Fibroblast of the aortic adventitia (primary cell): ENCODE results near the gene SENP5. TPM values are rescaled to one million over a fixed set of nuclear protein-coding genes. Genes with fewer than 3 reads are reported as not detected.

Source experiments
- DNase-seq: peaks from one replicate; pipeline ENCODE4 v3.0.0-alpha.2; 2010; ENCODE audit warnings: low read depth
- H3K4me3 ChIP-seq: 2 replicates; pipeline ENCODE4 v1.5.1; 2011; ENCODE audit warnings: low read depth, mild to moderate bottlenecking, control low read depth, low read length, moderate library complexity
- total RNA-seq: library from RNA; depleted of rRNA; stranded (reverse); fragments of >200 nt; gene quantifications from 2 replicates; pipeline ENCODE4 v1.2.3, GENCODE V29; 2012; ENCODE audit warnings: low replicate concordance
- TF ChIP-seq, protein P1 (sequence below): IDR thresholded peaks from 2 replicates; pipeline ENCODE4 v1.5.1; 2011; ENCODE audit warnings: mild to moderate bottlenecking, low read length, control low read depth, inconsistent platforms; ENCODE audit not compliant: insufficient read depth

The SENP5 gene
- total RNA-seq, 1 donor, result 38.1 TPM

DNA sequence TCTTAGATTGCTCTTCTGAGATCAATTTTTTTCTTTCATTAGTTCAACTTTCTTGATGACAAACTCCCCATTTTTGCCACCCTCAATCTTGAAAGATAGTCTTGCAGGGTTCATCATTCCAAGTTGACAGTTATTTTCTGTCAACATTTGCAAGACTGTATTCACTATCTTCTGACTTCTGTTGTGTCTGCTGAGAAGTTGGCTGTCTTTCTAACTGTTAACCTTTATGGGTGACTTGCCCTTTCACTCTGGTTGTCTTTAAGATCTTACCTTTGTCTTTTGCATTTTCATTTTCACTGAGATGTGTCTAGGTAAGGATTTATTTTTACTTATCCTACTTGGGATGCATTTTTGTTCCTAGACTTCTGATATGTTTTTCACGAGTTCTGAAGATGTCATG, 115.5 kb downstream of the SENP5 start:
- DNase-seq, result no peak
- no peak overlapping the region for H3K4me3 ChIP-seq
- TF ChIP-seq, protein P1, sequence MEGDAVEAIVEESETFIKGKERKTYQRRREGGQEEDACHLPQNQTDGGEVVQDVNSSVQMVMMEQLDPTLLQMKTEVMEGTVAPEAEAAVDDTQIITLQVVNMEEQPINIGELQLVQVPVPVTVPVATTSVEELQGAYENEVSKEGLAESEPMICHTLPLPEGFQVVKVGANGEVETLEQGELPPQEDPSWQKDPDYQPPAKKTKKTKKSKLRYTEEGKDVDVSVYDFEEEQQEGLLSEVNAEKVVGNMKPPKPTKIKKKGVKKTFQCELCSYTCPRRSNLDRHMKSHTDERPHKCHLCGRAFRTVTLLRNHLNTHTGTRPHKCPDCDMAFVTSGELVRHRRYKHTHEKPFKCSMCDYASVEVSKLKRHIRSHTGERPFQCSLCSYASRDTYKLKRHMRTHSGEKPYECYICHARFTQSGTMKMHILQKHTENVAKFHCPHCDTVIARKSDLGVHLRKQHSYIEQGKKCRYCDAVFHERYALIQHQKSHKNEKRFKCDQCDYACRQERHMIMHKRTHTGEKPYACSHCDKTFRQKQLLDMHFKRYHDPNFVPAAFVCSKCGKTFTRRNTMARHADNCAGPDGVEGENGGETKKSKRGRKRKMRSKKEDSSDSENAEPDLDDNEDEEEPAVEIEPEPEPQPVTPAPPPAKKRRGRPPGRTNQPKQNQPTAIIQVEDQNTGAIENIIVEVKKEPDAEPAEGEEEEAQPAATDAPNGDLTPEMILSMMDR, result no peak

Other genes with a start within 250 kb of the SENP5 start
- gene NRROS, start 228.2 kb upstream of the SENP5 start, total RNA-seq, result 0.65 and 2.9 TPM in 2 replicates
- 4.0 and 6.5 TPM in 2 replicates for gene CEP19, start 155.7 kb upstream of the SENP5 start, total RNA-seq
- gene PIGX, start 155.5 kb upstream of the SENP5 start, total RNA-seq, result 28.0 and 33.5 TPM in 2 replicates
- 39.7 and 45.6 TPM in 2 replicates for gene PAK2, start 128.1 kb upstream of the SENP5 start, total RNA-seq
- gene NCBP2, start 74.6 kb downstream of the SENP5 start, total RNA-seq, result 48.8 and 49.5 TPM in 2 replicates
- 1.9 and 19.2 TPM in 2 replicates for gene PIGZ, start 100.9 kb downstream of the SENP5 start, total RNA-seq
- gene MELTF, start 161.9 kb downstream of the SENP5 start, total RNA-seq, result 5.6 and 20.8 TPM in 2 replicates